ENCODE results near the gene MCEMP1. TPM values are rescaled to one million over a fixed set of nuclear protein-coding genes. Genes with fewer than 3 reads are reported as not detected.

MCEMP1 gene
- total RNA-seq, 1 experiment from 2014 or later: 4.0 TPM

DNA sequence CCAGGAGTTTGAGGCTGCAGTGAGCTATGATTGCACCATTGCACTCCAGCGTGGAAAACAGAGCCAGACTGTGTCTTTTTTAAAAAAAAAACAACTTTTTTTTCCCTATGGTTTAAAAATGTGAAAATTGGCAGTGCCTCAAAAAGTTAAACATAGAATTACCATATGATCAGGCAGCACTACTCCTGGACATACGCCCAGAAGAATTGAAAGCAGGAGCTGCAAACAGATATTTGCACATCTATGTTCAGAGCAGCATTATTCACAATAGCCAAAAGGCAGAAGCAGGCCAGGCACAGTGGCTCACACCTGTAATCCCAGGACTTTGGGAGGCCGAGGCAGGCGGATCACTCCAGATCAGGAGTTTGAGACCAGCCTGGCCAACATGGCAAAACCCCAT, 11.8 kb upstream of the MCEMP1 start:
- POLR2A ChIA-PET (ENCODE audit: low non-redundant PET): no interaction called here
- no TSS peak for BruUV-seq (replicated peaks)
- CTCF ChIA-PET: no interaction called here
- intact Hi-C loops (cut with micrococcal nuclease; ENCODE audit: unreplicated experiment): no loop called here
- Histone ChIP-seq H3K36me3 (ENCODE audit: insufficient read depth, low read length, poor library complexity, severe bottlenecking) (no peaks in the 10 kb centered on the region), H3K27me3 (replicated peaks; ENCODE audit: insufficient read depth, low read depth, low read length, poor library complexity) (no peaks in the 10 kb centered on the region), H3K4me3 (ENCODE audit: low read depth, low read length, poor library complexity, severe bottlenecking) (no peak overlapping the region), H3K9me3 (ENCODE audit: low read depth, low read length, poor library complexity, severe bottlenecking) (no peaks in the 10 kb centered on the region), H3K4me1 (ENCODE audit: insufficient read depth, low read length, poor library complexity, severe bottlenecking) (no peaks in the 10 kb centered on the region), H3K27ac (ENCODE audit: low read depth, low read length, poor library complexity, severe bottlenecking) (no peak overlapping the region)
- TF ChIP-seq, protein P1, sequence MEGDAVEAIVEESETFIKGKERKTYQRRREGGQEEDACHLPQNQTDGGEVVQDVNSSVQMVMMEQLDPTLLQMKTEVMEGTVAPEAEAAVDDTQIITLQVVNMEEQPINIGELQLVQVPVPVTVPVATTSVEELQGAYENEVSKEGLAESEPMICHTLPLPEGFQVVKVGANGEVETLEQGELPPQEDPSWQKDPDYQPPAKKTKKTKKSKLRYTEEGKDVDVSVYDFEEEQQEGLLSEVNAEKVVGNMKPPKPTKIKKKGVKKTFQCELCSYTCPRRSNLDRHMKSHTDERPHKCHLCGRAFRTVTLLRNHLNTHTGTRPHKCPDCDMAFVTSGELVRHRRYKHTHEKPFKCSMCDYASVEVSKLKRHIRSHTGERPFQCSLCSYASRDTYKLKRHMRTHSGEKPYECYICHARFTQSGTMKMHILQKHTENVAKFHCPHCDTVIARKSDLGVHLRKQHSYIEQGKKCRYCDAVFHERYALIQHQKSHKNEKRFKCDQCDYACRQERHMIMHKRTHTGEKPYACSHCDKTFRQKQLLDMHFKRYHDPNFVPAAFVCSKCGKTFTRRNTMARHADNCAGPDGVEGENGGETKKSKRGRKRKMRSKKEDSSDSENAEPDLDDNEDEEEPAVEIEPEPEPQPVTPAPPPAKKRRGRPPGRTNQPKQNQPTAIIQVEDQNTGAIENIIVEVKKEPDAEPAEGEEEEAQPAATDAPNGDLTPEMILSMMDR (conservative IDR thresholded peaks at IDR 0.05; ENCODE audit: low read depth, low read length): no peak
- TF ChIP-seq EZH2 (IDR thresholded peaks at IDR 0.05; ENCODE audit: borderline replicate concordance, low read depth, low read length, poor library complexity, severe bottlenecking): no peak
- no peak for DNase-seq (ENCODE audit: low spot score)

DNA sequence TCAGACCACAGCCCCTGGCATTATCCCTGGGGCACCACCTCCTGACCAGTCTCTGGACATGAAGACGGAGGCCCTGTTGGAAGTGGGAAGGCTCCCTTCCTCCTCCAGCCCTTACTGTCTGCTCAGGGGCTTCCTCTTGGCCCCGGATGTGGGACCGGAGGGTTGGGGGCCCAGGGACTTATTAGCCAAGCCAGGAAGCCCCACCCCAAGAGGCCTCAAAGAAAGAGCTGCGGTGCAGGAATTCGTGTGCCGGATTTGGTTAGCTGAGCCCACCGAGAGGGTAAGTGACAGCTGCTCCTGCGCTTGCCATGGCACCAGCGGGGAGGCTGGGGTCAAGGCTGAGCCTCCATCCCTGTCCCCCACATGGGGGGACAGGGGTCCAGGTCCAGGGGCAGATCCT, 8.0 kb upstream of the MCEMP1 start, which contains the start of gene RETN:
Gene RETN, plus strand, starts transcription at position 208 of the 400 bp plus-strand sequence. CDS start 278 bp downstream, outside the sequence.
- no peaks in the 10 kb centered on the region for H3K4me1 ChIP-seq (ENCODE audit: insufficient read depth, low read length, poor library complexity, severe bottlenecking)
- no peak within 1 kb of the TSS for H3K27ac ChIP-seq (ENCODE audit: low read depth, low read length, poor library complexity, severe bottlenecking)
- POLR2A ChIA-PET (ENCODE audit: low non-redundant PET): no interaction called here
- DNase-seq (ENCODE audit: low spot score): no peak
- H3K4me3 ChIP-seq (ENCODE audit: low read depth, low read length, poor library complexity, severe bottlenecking): no peak within 1 kb of the TSS
- no TSS peak for BruUV-seq (replicated peaks)
- no peaks in the 10 kb centered on the region for H3K27me3 ChIP-seq (replicated peaks; ENCODE audit: insufficient read depth, low read depth, low read length, poor library complexity)
- H3K9me3 ChIP-seq (ENCODE audit: low read depth, low read length, poor library complexity, severe bottlenecking): no peaks in the 10 kb centered on the region
- H3K36me3 ChIP-seq (ENCODE audit: insufficient read depth, low read length, poor library complexity, severe bottlenecking): no peaks in the 10 kb centered on the region
- intact Hi-C loops (cut with micrococcal nuclease; ENCODE audit: unreplicated experiment): no loop called here
- CTCF ChIA-PET: no interaction called here
- TF ChIP-seq, protein P1 (conservative IDR thresholded peaks at IDR 0.05; ENCODE audit: low read depth, low read length): no peak
- TF ChIP-seq EZH2 (IDR thresholded peaks at IDR 0.05; ENCODE audit: borderline replicate concordance, low read depth, low read length, poor library complexity, severe bottlenecking): no peak

DNA sequence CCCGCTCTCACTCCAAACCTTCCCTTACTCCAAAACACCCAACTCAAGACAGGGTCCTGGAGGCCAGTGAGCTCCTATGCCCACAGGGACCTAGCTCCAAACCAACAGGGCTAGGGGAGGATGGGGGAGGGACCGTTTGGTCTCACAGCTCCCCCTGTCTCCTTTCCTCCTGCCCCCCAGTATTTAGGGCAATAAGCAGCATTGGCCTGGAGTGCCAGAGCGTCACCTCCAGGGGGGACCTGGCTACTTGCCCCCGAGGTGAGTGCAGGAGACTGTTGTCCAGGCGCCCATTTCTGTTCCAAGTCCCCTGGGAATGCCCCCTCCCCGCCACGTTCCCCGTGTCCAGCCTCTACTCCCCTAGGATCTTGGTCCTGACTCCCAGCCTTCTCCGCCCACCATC, 7.2 kb upstream of the MCEMP1 start:
- no TSS peak for BruUV-seq (replicated peaks)
- Histone ChIP-seq H3K4me1 (ENCODE audit: insufficient read depth, low read length, poor library complexity, severe bottlenecking) (peaks cover 3% of the 10 kb centered on the region), H3K4me3 (ENCODE audit: low read depth, low read length, poor library complexity, severe bottlenecking) (no peak overlapping the region), H3K36me3 (ENCODE audit: insufficient read depth, low read length, poor library complexity, severe bottlenecking) (no peaks in the 10 kb centered on the region), H3K27me3 (replicated peaks; ENCODE audit: insufficient read depth, low read depth, low read length, poor library complexity) (no peaks in the 10 kb centered on the region), H3K27ac (ENCODE audit: low read depth, low read length, poor library complexity, severe bottlenecking) (no peak overlapping the region), H3K9me3 (ENCODE audit: low read depth, low read length, poor library complexity, severe bottlenecking) (no peaks in the 10 kb centered on the region)
- POLR2A ChIA-PET (ENCODE audit: low non-redundant PET): no interaction called here
- intact Hi-C loops (cut with micrococcal nuclease; ENCODE audit: unreplicated experiment): no loop called here
- no peak for DNase-seq (ENCODE audit: low spot score)
- TF ChIP-seq, protein P1 (conservative IDR thresholded peaks at IDR 0.05; ENCODE audit: low read depth, low read length): no peak
- TF ChIP-seq EZH2 (IDR thresholded peaks at IDR 0.05; ENCODE audit: borderline replicate concordance, low read depth, low read length, poor library complexity, severe bottlenecking): no peak
- CTCF ChIA-PET: no interaction called here

Measured in A673 (cell line).